GM19239 (cell line): ENCODE results near the gene SCNN1B.
A peak's percentile ranks its signal among the peaks of the same experiment; 100 is the strongest.

Experiments used
- DNase-seq: peaks from one replicate; pipeline ENCODE4 v3.0.0; 2011; ENCODE audit warnings: low spot score; ENCODE audit not compliant: insufficient read length
- FAIRE-seq: peaks from 2 replicates; lab custom pipeline; 2011; peaks lifted over from hg19 to GRCh38; lab: Jason Lieb, UNC

The SCNN1B gene

DNA sequence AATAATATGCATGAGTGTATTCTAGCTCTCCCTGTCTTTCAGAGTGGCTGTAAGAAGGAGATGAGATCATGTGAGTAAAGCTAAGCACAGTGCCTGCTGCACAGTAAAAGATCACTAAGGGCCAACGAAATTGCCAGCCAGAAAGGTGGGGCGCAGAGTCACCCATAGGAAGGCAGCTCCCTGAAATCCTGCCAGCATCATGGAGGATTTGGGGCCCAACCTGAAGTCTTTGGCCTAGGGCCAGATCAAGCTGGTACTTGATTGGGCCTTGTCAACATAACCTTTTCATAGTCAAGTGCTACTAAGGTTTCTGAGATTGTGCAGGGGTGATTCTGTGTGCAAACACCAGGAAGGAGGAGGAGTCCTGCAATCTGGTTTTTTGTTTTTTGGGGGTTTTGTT lies 16.5 kb downstream of the SCNN1B start:
- DNase-seq = no peak
- FAIRE-seq = no peak

GRCh38 chr16:23319861-23320615 lies 17.9 kb downstream of the SCNN1B start:
- FAIRE-seq (no peak), DNase-seq (no peak)

GRCh38 chr16:23320693-23321092 lies 18.6 kb downstream of the SCNN1B start:
- FAIRE-seq = no peak
- no peak for DNase-seq

GRCh38 chr16:23321206-23321875 lies 19.2 kb downstream of the SCNN1B start:
- FAIRE-seq (no peak), DNase-seq (no peak)

GRCh38 chr16:23323224-23324030 lies 21.3 kb downstream of the SCNN1B start:
- FAIRE-seq (peak; percentile 52), DNase-seq (no peak)

- DNase-seq = no peak
- FAIRE-seq = no peak
Measured at GRCh38 chr16:23324727-23325126, 22.6 kb downstream of the SCNN1B start.

GRCh38 chr16:23327836-23328235 lies 25.7 kb downstream of the SCNN1B start:
- no peak for FAIRE-seq
- DNase-seq = no peak

DNA sequence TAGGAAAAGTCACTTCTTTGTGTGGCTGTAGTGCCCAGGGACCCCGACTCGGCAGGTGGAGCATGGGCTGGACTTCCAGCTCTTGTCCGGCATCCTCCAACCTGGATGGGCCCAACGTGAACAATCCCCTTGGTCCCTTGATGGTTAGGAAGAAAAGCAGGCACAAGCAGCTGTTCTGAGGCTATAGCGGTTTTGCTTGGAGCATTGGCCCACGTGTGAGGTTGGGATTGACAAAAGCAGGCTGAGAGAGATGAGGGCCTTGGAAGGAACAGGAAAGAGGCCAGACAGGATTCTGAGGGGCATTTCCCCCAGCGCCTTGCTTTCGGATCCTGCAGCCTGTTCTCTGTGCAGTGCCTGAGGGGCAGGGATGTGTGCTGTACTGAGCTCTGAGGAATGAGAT lies 28.1 kb downstream of the SCNN1B start:
- DNase-seq (no peak), FAIRE-seq (no peak)

DNA sequence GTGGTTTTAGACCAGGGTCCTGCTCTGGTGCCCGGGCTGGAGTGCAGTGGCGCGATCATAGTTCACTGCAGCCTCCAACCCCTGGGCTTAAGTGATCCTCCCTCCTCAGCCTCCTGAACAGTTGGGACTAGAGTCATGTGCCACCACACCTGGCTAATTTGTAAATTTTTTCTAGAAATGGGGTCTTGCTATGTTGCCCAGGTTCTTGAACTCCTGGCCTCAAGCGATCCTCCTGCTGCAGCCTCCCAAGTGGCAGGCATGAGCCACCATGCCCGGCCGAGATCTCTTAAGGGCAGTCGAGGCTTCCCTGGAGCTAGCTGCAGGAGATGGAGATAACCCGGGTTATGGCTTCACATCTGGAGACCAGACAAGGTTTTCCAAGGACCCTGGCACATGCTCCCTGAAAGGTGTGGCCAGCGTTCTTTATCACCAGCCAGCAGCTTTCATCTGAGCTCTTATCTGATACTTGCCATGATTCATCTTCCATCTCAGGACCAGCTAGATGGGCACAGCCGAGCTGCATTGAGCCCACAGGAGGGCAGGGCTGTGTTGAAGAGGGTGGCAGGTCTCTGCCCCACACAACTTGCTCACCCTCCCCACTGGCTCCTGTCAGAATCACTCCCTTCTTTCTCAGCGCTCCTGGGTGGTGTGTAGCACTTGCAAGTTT lies 28.6 kb downstream of the SCNN1B start:
- FAIRE-seq = no peak

DNA sequence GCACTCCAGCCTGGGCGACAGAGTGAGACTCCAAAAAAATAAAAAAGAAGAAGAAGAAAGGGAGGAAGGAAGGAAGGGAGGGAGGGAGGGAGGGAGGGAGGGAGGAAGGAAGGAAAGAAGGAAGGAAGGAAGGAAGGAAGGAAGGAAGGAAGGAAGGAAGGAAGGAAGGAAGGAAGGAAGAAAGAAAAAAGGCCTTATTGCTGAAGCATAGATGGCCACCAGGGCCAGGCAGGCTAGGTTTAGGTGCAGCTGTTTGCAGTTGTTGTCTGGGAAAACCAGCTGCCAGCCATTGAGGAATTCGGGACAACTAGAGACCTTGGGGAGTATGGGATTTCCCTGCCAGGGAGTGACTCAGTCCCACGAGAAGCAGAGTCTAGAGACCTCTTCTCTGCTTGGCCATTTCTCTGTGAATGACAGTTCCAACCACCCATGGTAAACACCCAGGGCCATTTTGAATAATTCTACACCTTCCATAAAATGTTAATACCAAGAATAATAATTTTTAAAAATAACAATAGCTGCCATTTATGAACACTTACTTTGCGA lies 31.0 kb downstream of the SCNN1B start:
- no peak for DNase-seq
- no peak for FAIRE-seq

More for the DNA sequence above, 28.6 kb downstream of the SCNN1B start:
- no peak for DNase-seq

- no peak for DNase-seq
- no peak for FAIRE-seq
Measured at GRCh38 chr16:23333831-23334456, 31.8 kb downstream of the SCNN1B start.

DNA sequence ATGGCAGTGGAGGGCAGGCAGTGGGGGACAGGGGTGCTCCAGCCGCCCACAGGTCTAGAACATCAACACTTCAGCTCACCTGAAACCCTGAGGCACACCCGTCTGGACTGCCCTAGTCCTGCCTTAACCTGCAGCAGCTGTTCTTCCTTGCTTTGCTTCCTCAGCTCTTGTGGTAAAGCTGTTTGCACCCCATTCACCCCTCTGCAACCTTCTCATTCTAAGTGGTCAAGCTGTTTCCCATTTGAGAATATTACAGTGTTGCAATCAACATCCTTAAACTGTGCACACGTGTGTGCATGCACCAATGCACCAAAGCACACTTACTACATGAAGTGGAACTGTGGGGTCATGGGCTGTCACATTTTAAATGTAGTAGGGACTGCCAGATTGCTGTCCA lies 32.4 kb downstream of the SCNN1B start:
- peak; percentile 22 for DNase-seq
- peak; percentile 83 for FAIRE-seq

DNA sequence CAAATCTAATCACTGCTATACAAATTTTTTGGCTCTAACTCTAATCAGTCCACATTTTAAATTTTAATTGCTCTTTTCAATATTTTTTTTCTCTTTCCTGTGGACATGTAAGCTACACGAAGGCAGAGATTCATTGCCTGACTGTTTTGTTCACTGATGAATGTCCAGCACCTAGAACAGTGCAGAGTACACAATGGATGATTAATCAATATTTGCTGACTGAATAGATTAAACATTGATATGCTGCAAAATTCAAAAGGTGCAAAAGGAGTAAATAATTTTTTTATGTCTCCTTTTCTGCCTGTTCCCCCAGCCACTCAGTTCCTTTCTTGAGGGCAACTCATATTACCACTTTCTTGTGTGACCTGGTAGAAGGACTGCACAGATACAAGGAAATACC lies 32.8 kb downstream of the SCNN1B start:
- FAIRE-seq = no peak
- DNase-seq = no peak

DNA sequence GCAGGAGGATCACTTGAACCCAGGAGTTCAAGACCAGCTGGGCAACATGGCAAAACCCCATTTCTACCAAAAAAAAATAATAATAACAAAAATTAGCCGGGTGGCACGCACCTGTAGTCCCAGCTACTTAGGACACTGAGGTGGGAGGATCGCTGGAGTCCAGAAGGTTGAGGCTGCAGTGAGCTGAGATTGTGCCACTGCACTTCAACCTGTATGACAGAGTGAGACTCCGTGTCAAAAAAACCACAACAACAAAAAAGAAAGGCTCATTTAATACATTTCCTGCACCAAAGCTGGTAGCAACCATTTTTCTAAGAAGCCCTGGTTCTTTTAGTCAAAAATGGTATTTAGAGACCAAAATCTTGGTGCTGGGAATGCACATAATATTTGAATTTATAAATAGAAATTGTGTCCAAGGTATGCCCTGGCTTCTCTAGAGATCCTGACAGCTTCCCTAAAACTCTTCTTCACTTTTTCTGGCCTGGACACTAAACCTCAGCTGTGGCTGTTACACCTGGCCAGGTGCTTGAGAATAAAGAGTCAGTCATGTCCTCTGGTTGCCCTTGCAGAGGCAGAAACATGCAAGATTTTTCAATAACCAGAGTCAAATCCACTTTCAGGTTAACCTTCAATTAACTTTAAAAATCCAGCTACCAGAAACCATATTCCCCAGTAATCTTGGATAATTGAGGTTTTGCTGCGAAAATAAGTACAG lies 35.9 kb downstream of the SCNN1B start:
- FAIRE-seq (no peak), DNase-seq (no peak)

- DNase-seq (no peak), FAIRE-seq (no peak)
Measured at GRCh38 chr16:23339787-23340186, 37.7 kb downstream of the SCNN1B start.

GRCh38 chr16:23342083-23342640 lies 40.1 kb downstream of the SCNN1B start:
- FAIRE-seq (no peak), DNase-seq (no peak)

DNA sequence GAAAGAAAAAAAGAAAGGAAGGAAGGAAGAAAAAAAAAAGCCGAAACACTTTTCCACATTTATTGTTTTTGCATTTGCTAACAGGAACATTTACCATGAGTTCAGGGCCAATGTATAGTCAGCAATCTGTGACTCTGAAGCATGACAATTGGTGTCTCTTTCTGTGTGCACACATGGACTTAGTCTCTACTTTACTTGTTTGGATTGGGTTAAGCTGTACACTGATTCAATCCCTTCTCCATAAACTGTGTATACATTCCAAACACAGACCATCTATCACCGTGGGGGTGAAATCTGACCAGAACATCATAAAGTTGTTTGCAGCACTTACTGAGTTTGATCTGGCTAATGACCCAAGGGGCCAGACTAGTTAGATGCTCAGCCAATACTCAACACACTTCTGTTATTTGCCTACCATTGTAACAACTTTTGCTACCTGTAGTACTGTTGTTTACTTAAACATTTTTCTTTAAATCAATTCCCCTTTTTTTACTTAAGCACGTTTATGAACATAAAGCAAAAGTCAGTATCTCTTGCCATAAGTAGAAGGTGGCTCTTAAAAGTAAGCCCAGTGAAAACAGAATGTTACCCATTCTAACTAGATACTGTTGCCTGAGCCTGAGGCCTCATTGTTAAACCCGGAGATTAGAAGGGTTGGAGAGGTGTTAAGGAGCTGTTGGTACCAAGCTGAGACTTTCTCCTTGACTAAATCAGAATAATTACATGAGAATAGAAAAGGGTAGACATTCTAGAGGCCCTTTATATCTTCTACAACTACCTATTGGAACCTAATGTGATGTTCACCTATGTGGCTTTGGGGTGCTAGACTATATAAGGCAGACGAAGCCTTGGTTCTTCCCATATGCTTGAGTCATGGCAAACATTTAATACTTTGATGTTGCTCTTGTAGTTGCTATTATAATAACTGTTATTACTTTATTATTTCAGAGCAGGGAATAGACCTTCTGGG lies 41.8 kb downstream of the SCNN1B start:
- DNase-seq (no peak), FAIRE-seq (no peak)

DNA sequence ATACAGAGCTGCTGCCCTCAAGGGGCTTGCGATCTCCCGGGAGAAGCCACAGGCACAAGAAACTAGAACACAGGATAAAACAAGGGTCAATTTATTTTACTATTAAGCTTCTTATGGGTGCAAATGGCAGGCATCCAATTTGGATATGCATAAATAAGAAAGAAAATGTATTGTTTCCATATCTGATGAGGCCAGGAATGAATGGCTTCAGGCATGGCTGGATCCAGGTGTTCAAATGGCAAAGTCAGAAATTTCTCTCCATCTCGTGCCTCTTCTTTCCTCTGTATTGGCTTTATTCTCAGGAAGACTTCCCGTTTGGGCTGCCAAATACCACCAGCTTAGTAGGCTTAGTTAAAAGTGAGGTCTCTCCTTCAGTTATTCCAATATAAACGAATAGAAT lies 43.1 kb downstream of the SCNN1B start:
- FAIRE-seq (no peak), DNase-seq (no peak)
